Measurements from ENCODE around the gene ACTR3. TPM values are rescaled to one million over a fixed set of nuclear protein-coding genes. Genes with fewer than 3 reads are reported as not detected.
A peak's percentile ranks its signal among the peaks of the same experiment; 100 is the strongest.

ACTR3 gene
- total RNA-seq, 1 donor from 2014 or later, result 104 TPM

- DNase-seq, result no peak
These were observed 76.9 kb downstream of the ACTR3 start for GRCh38 chr2:113966832-113967231.

GRCh38 chr2:113967272-113967671 is 77.4 kb downstream of the ACTR3 start:
- no peak for DNase-seq

GRCh38 chr2:113972766-113973165 is 82.9 kb downstream of the ACTR3 start:
- DNase-seq, result no peak

GRCh38 chr2:113973810-113974209 is 83.9 kb downstream of the ACTR3 start:
- no peak for DNase-seq

GRCh38 chr2:113974727-113975126 is 84.8 kb downstream of the ACTR3 start:
- DNase-seq, result no peak

GRCh38 chr2:113976277-113976928 is 86.5 kb downstream of the ACTR3 start:
- no peak for DNase-seq

GRCh38 chr2:113977060-113977659 is 87.3 kb downstream of the ACTR3 start:
- no peak for DNase-seq

GRCh38 chr2:113977660-113978523 is 88.0 kb downstream of the ACTR3 start:
- DNase-seq, result peak; percentile 46

GRCh38 chr2:113978524-113979190 is 88.8 kb downstream of the ACTR3 start:
- DNase-seq, result no peak

GRCh38 chr2:113979191-113980128 is 89.6 kb downstream of the ACTR3 start:
- no peak for DNase-seq

- no peak for DNase-seq
These were observed 91.1 kb downstream of the ACTR3 start for GRCh38 chr2:113980946-113981345.

GRCh38 chr2:113981404-113982134 is 91.7 kb downstream of the ACTR3 start:
- DNase-seq, result no peak

GRCh38 chr2:113985554-113986397 is 95.9 kb downstream of the ACTR3 start:
- no peak for DNase-seq

GRCh38 chr2:113986762-113987290 is 96.9 kb downstream of the ACTR3 start:
- DNase-seq, result no peak

GRCh38 chr2:113992090-113992489 is 102.2 kb downstream of the ACTR3 start:
- no peak for DNase-seq

- no peak for DNase-seq
These were observed 107.0 kb downstream of the ACTR3 start for GRCh38 chr2:113996671-113997594.

GRCh38 chr2:114001152-114001551 is 111.3 kb downstream of the ACTR3 start:
- DNase-seq, result no peak

GRCh38 chr2:114001937-114002336 is 112.0 kb downstream of the ACTR3 start:
- DNase-seq, result no peak

All from skin of body (tissue), 2 donors.